ENCODE data around the gene NRCAM.
"Not testable (repeated sequence)": the region's sequence is repeated elsewhere in the genome, so short reads cannot be mapped to it uniquely, and the experiment has no call there.

Gene NRCAM

DNA sequence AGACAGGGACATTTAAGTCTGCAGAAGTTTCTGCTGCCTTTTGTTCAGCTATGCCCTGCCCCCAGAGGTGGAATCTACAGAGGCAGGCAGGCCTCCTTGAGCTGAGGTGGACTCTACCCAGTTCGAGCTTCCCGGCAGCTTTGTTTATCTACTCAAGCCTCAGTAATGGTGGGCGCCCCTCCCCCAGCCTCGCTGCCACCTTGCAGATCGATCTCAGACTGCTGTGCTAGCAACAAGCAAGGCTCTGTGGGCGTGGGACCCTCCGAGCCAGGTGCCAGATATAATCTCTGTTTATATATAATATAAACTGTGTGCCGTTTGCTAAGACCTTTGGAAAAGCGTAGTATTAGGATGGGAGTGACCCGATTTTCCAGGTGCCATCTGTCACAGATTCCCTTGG lies 63.1 kb downstream of the NRCAM start:
- DNase-seq = not testable (repeated sequence)

DNA sequence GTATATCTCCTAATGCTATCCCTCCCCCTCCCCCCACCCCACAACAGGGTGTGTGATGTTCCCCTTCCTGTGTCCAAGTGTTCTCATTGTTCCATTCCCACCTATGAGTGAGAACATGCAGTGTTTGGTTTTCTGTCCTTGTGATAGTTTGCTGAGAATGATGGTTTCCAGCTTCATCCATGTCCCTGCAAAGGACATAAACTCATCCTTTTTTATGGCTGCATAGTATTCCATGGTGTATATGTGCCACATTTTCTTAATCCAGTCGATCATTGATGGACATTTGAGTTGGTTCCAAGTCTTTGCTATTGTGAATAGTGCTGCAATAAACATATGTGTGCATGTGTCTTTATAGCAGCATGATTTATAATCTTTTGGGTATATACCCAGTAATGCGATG lies 68.5 kb downstream of the NRCAM start:
- DNase-seq = not testable (repeated sequence)

DNA sequence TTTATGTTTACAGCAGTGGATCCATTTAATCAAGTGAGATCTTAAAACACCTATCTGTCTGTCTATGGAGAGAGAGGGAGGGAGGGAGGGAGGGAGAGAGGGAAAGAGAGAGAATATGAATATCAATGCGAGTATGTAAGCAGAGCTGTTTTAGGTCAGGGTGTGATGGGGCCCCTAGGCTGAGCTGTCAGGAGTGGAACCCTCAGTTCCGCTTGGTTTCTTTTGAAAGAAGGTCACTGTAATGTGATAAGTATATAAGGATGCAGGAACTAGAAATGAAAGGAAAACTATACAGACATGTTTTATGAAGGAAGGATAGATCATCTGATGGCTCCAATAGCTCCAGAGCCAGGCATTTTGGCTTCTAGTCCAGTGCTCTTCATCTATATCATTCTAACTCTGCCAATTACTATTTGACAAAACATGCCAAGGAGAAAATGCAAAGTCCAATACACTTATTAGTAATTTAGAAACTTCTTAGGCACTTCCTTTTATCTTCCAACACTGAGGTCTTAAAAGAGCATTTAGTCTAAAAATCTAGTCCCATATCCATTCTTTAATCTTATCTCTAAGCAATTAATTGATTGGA lies 70.3 kb downstream of the NRCAM start:
- no peak for DNase-seq

DNA sequence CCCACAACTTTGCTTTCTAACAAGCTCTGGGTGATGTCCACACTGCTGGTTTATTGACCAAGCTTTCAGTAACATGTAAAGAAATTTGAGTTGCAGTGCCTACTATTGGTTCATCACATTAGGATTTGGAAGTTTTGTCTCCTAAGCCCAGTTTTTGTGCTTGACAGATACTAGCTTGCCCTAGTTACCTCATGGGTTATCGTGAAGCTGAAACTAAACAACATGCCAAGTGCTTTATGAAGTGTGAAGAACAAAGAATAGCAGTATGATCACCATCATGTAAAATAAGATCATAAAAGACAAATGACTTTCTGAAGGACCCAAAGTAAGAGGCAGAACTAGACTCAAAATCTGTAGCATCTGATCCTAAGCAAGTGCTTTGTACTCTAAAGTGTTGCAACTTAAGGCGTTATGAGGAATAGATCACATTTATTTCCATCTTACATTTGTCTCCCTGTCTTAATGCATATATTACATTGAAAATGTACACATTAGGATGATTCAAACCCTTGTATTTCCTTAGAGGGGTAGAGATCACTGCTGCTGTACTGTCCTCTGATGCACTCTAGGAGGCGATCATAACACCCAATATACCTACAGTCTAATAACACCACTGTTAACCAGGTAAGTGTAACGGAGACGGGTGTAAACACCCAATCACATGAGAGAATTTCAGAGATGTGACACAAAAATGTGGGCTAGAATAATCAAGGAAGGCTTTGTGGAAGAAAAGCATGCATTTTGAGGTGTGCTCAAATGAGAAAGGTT lies 71.3 kb downstream of the NRCAM start:
- DNase-seq = peak; percentile 25

DNA sequence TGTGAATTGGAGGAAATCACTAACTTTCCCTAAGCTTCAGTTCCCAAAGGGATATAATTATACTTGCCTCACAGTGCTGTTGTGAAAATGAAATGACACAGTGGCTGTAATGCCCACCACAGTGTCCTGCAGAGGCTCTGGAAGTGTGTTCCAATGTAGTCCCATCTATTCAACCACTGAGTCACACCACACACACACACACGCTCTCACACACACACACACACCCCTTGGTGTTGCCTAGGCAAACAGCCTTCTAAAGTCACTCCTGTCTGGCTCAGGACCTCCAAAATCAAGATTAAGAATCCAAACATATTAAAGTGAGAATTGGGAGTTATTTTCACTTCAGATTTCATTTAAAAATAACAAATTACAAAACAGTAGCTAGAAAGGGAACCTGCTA lies 73.3 kb downstream of the NRCAM start:
- no peak for DNase-seq

DNA sequence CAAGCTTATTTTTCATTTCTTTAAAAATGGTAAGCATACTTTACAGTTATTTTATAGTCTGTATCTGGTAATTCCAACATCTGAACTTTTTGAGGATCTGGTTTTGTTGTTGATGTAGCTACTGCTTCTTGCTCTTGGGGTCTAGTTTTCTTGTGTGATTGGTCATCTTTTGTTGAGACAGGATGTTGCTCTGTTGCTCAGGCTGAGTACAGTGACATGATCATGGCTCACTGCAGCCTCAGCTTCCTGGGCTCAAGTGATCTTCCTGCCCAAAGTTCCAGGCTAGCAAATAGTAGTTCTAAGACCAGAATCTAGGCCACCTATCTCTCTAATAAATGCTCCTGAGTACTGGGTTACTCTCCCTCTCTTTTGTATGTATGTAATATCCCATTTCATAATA lies 75.7 kb downstream of the NRCAM start:
- DNase-seq = no peak

DNA sequence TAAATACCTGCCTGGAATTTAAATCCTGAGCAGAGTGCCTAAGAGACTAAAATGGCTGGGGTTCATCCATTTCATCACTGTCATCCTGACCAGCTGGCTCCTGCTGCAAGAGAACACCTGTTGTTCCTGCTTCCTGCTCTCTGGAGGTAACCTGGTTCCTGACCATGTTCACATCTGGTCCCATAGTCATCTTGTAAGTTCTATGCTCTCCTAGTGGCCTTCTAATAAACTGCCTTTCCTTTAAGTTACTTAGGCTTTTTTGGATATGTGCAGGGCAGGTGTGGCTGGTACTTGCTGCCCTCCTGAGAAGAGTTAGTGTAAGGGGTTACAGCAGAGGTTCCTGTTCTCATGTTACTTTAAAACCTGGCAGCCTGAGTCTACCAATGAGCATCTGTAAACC lies 80.0 kb downstream of the NRCAM start:
- DNase-seq = no peak

DNA sequence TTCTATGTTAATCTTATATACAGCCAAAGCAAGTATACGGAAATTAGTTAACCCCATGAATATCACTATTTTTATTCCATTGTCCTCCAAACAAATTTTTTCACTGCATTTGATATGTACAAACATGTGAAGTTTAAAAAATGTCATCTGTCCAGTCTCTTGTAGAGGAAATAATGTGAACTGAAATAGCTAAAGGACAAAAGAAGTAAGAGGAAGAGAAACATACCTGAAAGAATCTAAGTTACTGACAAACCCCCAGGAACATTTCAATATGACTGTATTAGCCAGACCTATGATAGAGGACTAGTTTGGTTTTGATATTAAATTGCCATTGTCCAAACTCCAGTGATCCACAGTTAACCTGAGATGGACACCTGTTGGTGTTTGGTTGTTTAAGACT lies 80.6 kb downstream of the NRCAM start:
- no peak for DNase-seq

DNA sequence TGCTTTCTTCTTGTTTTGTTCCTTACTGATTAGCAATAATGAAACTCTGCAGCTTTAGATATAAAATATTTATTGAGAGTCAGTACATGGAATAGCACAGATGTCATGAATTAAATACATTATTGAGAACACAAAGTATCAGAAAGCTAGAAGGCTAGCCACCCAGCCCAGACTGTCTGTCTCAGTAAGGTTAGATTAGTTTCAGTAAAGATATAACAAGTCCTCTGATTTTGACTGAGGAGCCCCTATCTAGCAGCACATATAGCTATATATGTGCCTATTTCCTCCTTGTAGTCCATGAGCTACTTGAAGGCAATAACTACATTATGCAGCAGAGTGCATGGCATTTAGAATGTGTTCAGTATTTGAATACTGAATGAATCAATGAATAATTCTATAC lies 81.3 kb downstream of the NRCAM start:
- no peak for DNase-seq

DNA sequence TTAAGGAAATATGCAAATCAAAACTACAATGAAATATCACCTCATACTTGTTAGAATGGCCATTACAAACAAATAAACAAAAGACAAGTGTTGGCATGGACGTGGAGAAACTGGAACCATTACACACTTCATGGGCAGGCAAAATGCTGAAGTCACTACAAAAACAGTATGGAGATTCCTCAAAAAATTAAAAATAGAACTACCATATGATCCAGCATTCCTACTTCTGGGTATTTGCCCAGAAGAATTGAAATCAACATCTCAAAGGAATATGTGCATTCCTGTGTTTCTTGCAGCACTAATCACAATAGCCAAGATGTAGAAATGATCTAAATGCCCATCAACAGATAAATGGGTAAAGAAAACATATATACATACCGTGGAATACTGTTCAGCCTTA lies 83.6 kb downstream of the NRCAM start:
- no peak for DNase-seq

DNA sequence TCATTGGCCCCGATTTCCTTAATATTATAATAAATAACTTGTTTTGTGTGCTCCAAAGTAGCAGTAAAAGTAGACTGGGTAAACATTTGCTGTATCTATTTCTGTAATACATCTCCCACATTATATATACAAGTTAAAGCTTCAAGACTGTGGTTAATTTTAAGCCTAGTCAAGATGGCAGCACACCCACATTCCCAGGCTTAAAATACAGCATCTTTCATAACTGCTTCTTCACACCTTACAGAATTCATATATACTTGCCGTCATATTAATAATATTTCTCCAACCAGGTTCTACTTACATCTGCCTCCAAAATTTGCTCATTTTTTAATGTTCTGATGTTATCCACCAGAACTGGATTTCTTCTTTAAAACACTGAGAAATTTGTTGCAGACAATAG lies 85.6 kb downstream of the NRCAM start:
- DNase-seq = no peak

DNA sequence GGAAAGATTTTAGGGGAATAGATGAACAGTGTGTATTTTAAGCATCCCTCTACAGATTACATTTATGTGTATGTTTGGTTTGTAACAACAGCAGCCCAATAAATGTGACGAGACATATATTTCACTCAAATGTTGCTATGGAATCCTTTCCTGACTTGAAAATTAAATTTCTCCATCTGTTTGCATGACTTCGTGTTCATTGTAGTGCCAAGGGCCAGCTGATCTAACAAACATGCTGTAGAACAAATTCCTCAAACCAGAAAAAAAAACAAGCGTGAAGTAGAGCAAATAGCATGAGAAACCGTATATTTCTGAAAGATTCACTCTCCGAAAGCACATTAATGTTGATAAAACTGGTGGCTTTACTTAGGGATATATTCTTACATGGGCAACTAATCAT lies 87.8 kb downstream of the NRCAM start:
- no peak for DNase-seq

DNA sequence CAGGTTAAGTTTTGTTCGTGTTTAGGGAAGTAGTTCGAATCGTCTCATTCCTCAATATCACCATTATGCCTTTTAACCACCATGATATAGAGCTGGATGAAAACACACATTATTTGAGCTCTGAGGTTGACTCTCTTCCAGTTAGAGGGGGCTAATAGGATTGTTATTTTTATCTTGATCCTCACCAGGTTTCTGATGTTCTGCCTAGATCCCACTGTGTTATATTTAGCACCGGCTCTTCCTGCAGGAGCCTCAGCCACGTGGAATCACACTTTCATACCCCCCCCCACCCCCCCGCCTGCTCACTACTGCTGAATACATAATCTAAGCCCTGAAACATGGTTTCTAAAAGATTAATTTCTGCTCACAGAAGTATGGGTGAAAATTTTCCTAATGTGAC lies 88.3 kb downstream of the NRCAM start:
- no peak for DNase-seq

DNA sequence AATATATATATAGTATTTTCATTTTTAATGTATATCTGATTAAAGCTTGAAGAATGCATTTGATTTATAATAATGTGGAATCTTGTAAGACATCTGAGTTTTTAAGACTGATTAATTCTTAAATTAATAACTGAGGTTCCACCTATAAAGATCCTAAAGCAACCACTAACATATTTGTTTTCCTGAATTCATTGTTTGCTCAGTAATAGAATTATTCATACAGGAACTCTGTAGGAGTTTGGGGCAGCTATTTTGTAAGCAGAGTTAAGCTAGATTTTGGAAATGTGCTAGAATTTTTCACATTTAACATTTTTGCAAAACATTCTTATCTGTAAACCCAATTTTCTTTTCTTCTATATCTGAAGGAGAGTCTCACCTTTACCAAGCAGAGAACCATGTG lies 88.9 kb downstream of the NRCAM start:
- no peak for DNase-seq

DNA sequence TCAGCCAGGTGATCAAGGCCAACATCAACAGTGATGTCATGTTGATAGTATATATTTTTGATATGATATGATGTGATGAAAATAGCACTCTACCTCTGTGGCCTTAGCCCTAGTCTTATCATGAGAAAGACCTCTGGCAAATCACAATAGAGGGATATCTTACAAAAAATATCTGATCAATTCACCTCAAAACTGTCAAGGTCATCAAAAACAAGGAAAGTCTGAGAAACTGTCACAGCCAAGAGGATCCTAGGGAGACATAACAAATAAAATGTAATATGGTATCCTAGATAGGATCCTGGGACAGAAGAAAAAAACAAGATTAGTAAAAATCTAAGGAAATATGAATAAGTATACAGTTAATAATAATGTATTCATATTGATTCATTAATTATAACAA lies 92.6 kb downstream of the NRCAM start:
- no peak for DNase-seq

DNA sequence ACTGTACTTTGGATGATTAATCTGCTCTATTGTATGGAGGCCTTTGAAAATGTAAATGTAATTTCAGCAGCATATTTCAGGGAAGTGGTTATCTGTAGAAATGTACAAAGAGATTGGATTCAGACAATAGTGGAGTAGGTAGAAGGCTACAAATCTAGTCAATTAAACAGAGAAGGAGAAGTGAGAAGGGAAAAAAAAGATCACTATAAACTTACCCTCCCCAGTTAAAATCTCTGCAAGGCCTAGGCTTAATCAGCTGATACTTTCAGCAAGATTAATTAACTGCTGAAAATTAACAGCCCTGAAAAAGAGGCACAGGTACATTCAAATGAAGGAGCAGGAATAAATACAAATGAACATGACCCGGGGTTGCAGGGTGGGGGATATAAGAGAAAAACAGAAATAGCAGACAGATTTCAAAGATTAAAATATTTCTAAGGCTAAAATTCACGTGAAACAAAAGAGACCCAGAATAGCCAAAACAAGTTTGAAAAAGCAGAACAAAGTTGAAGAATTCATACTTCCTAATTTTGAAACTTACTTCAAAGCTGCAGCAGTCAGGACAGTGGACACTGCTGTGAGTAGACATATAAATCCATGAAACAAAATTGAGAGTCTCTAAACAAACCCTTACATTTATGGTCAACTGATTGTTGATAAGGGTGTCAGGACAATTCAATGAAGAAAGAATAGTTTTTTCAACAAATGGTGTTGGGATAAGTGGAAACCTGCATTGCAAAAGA lies 96.0 kb downstream of the NRCAM start:
- DNase-seq = peak; percentile 4

DNA sequence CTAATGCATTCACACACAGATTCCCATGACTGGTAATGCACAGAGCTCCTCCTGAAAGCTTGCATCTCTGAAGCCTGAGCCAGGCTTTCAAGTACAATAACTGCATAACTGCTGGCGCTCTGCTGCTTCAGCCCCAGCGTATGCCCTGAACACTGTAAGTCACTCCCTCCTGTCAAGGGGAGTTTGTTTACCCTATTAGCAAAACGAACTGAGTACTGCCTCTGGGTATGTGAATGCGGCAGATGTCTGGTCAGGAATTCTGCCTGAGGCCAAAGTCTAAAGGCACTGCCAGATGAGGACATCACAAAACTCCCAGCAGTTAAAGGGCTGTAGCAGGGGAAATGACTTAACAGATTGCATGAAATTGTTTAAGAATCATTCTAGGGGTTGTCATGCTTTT lies 97.7 kb downstream of the NRCAM start:
- DNase-seq = no peak

DNA sequence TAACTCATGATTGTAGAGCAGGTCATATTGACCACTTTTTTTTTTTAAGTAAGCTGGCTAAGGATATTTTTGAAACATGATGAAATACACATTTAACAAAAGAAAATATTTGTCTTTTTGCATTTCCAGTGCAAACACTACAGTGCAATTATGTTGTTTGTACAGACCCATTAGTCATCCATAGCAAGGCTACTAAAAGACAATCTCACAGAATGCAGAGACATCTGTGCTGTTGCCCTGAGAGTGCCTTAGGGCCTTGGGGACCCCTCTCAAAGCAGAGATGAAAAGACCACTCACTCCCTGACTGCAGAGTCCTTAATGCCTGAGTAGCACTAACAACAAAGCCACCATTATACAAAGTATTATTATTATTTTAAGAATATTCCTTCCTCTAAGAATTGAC lies 104.5 kb downstream of the NRCAM start:
- DNase-seq = no peak

DNA sequence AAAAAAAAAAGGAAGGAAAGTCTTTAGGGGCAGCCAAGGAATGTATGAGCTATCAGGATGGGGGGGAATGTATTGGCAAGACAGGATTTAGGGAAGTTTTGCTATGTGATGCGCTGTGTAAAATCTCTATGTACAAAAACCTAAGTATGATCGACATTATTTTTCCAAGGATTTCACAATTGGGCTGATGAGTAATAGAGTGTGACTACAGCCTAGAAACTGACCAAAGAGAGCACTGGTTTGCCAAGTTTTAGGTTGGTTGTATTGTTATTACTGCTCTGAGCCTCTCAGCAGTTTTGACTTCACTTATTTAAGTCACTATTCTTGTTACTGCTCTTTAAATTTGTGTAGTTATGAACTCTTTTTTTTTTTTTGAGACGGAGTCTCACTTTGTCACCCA lies 107.3 kb downstream of the NRCAM start:
- DNase-seq = no peak

DNA sequence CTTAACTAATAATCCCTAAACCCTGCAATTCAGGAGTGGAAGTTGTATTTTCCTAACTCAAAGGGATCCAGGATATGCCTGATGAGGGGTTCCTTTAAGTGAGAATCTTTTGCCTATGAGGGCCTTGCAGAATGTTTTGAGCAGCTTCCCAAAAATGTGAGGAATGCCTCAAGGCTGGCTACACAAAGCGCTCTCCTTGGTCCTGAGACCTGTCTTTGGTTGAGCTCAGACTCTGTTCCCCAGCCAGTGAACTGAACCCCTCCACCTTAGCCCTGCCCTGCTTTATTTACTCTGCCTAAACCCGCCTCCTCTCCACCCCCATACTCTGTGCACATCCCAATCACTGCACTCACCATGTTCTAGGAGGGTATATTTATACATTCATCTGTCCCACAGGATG lies 108.6 kb downstream of the NRCAM start:
- peak; percentile 9 for DNase-seq

DNA sequence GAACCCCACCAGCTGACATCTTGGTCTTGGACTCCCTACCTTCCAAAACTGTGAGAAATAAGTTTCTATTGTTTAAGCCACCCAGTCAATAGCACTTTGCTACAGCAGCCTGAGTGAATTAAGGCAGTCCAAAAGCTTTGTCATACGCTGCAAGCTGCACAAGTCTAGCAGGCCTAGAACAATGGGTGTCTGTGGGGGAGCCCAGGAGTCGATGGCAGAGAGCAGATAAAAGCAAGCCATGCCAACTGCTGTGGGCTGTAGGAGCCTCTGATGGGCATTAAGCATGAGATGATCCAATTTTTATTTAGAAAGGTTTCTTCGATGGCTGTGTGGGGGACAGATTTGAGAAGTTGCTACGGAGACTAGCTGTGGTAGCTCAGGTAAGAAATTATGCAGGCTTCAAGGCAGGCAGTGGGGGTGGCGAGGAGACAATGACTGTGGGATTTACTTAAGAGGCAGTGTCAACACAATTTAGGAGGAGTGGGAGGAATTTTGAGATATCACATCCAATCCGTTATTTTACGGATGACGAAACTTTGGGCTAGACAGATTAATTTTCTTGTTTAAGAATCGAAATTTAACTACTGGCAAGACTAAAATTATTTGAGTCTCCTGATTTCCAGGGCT lies 110.4 kb downstream of the NRCAM start:
- DNase-seq = no peak

DNA sequence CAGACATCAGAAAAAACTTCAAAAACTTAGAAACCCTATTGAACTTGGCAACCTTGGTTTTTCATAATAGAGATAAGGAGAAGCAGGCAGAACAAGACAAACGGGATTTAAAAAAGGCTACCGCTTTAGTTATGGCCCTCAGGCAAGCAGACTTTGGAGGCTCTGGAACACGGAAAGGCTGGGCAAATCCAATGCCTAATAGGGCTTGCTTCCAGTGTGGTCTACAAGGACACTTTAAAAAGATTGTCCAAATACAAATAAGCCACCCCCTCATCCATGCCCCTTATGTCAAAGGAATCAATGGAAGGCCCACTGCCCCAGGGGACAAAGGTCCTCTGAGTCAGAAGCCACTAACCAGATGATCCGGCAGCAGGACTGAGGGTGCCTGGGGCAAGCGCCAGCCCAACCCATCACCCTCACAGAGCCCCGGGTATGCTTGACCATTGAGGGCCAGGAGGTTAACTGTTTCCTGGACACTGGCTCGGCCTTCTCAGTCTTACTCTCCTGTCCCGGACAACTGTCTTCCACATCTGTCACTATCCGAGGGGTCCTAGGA lies 115.3 kb downstream of the NRCAM start:
- DNase-seq = no peak

DNA sequence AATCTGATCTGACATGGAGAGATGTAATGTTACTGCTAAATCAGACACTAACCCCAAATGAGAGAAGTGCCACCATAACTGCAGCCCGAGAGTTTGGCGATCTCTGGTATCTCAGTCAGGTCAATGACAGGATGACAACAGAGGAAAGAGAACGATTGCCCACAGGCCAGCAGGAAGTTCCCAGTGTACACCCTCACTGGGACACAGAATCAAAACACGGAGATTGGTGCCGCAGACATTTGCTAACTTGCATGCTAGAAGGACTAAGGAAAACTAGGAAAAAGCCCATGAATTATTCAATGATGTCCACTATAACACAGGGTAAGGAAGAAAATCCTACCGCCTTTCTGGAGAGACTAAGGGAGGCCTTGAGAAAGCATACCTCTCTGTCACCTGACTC lies 115.8 kb downstream of the NRCAM start:
- not testable (repeated sequence) for DNase-seq
